Hepatocyte (in vitro differentiated cells): ENCODE results near the gene LRRC42. TPM values are rescaled to one million over a fixed set of nuclear protein-coding genes. Genes with fewer than 3 reads are reported as not detected.
A peak's percentile ranks its signal among the peaks of the same experiment; 100 is the strongest.
"Not testable (repeated sequence)": the region's sequence is repeated elsewhere in the genome, so short reads cannot be mapped to it uniquely, and the experiment has no call there.

Experiments used
- DNase-seq: peaks from one replicate; pipeline ENCODE4 v3.0.0-alpha.2; 2016; ENCODE audit warnings: low spot score
- H2AFZ ChIP-seq: fragments of 200-600 bp; sonication (generic); 2 replicates; pipeline ENCODE4 v1.6.0; 2016; ENCODE audit warnings: antibody characterized with exemption, mild to moderate bottlenecking
- H3K27ac ChIP-seq: fragments of 200-600 bp; sonication (generic); 2 replicates; pipeline ENCODE4 v1.5.1; 2016; ENCODE audit warnings: mild to moderate bottlenecking
- H3K27me3 ChIP-seq: fragments of 200-600 bp; sonication (generic); 2 replicates; pipeline ENCODE4 v1.6.1; 2016
- H3K36me3 ChIP-seq: fragments of 200-600 bp; sonication (generic); replicated peaks from 2 replicates; pipeline ENCODE4 v1.5.1; 2016; ENCODE audit warnings: low read depth; ENCODE audit not compliant: insufficient read depth
- H3K4me1 ChIP-seq: fragments of 200-600 bp; sonication (generic); 2 replicates; pipeline ENCODE4 v1.5.1; 2016; ENCODE audit warnings: mild to moderate bottlenecking, moderate library complexity; ENCODE audit not compliant: insufficient read depth
- H3K4me2 ChIP-seq: fragments of 200-600 bp; sonication (generic); 2 replicates; pipeline ENCODE4 v1.6.0; 2016
- H3K4me3 ChIP-seq: fragments of 200-600 bp; sonication (generic); 2 replicates; pipeline ENCODE4 v1.5.1; 2016; ENCODE audit warnings: mild to moderate bottlenecking
- H3K79me2 ChIP-seq: fragments of 200-600 bp; sonication (generic); 2 replicates; pipeline ENCODE4 v1.6.0; 2017; ENCODE audit warnings: mild to moderate bottlenecking
- H3K9me2 ChIP-seq: fragments of 200-600 bp; sonication (generic); replicated peaks from 2 replicates; pipeline ENCODE4 v1.6.0; 2017; ENCODE audit warnings: mild to moderate bottlenecking; ENCODE audit not compliant: insufficient read depth
- H3K9me3 ChIP-seq: fragments of 200-600 bp; sonication (generic); 2 replicates; pipeline ENCODE4 v1.5.1; 2016; ENCODE audit warnings: low read depth, mild to moderate bottlenecking
- H4K20me1 ChIP-seq: fragments of 200-600 bp; sonication (generic); 2 replicates; pipeline ENCODE4 v1.6.0; 2016; ENCODE audit warnings: mild to moderate bottlenecking; ENCODE audit not compliant: insufficient read depth, poor library complexity, severe bottlenecking
- CTCF ChIP-seq: fragments of 200-600 bp; sonication (generic); IDR thresholded peaks from 2 replicates; pipeline ENCODE4 v1.5.1; 2016; ENCODE audit warnings: antibody characterized with exemption, mild to moderate bottlenecking; ENCODE audit not compliant: poor library complexity
- EZH2 ChIP-seq: fragments of 200-600 bp; sonication (generic); IDR thresholded peaks from 2 replicates; pipeline ENCODE4 v1.6.1; 2016; ENCODE audit warnings: antibody characterized with exemption, mild to moderate bottlenecking, borderline replicate concordance
- EZH2phosphoT487 ChIP-seq: fragments of 200-600 bp; sonication (generic); IDR thresholded peaks from one replicate; pipeline ENCODE4 v1.6.1; 2018; ENCODE audit warnings: antibody characterized with exemption, mild to moderate bottlenecking, low read depth, moderate library complexity; ENCODE audit not compliant: unreplicated experiment, severe bottlenecking
- WGBS: methylation state at CpG from one replicate; pipeline ENCODE4 v1.1.6; 2016; ENCODE audit warnings: low lambda C conversion rate; ENCODE audit errors: missing lambda C conversion rate; 5-methylcytosine and 5-hydroxymethylcytosine counted together
- polyA plus RNA-seq: library from polyadenylated mRNA; unstranded; fragments of >200 nt; fragmentation: Nextera tagmentation; extraction: Ambion mirVana; gene quantifications from 2 replicates; pipeline ENCODE4 v1.2.1, GENCODE V29; 2016
- total RNA-seq: library from RNA; depleted of rRNA; stranded (reverse); fragments of >200 nt; gene quantifications from 2 replicates; pipeline ENCODE4 v1.2.3, GENCODE V29; 2014

LRRC42 gene
- total and polyA plus RNA-seq, 2 experiments from 2014 or later = 56.6 to 58.2 TPM

- 77% methylated on average over 7 of the region's 7 CpGs for whole genome bisulfite sequencing
- TF ChIP-seq EZH2phosphoT487 = no peak
- Histone ChIP-seq H3K36me3 (no peaks in the 10 kb centered on the region), H3K27ac (peak overlapping the region; percentile 54), H3K4me2 (no peak overlapping the region), H2AFZ (no peak overlapping the region), H3K4me1 (peaks cover 28% of the 10 kb centered on the region), H4K20me1 (no peaks in the 10 kb centered on the region), H3K4me3 (no peak overlapping the region), H3K27me3 (no peaks in the 10 kb centered on the region), H3K79me2 (no peaks in the 10 kb centered on the region), H3K9me3 (no peaks in the 10 kb centered on the region), H3K9me2 (no peaks in the 10 kb centered on the region)
- no peak for DNase-seq
These were observed 21.4 kb downstream of the LRRC42 start for GRCh38 chr1:53967409-53968124.

DNA sequence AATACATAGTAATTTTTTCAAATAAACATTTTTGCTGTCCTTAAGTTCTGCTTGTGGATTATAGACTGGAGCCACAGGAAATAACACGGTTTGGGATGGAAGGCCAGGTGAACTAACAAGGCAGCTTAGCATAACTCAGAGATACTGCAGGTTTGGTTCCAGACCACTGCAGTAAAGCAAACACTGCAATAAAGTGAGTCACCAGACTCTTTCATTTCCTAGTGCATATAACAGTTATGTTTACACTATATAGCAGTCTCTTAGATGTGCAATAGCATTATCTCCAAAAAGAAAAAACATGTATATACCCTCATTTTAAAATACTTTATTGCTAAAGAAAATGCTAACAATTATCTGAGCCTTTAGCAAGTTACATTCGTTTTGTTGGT is 22.0 kb downstream of the LRRC42 start:
- Histone ChIP-seq H3K27me3 (no peaks in the 10 kb centered on the region), H3K27ac (no peak overlapping the region), H3K4me1 (peaks cover 28% of the 10 kb centered on the region), H3K4me2 (no peak overlapping the region), H3K9me3 (no peaks in the 10 kb centered on the region), H3K9me2 (no peaks in the 10 kb centered on the region), H3K36me3 (no peaks in the 10 kb centered on the region), H3K79me2 (no peaks in the 10 kb centered on the region), H3K4me3 (no peak overlapping the region), H2AFZ (no peak overlapping the region), H4K20me1 (no peaks in the 10 kb centered on the region)
- DNase-seq = no peak
- WGBS = 58% methylated on average over 2 of the region's 2 CpGs
- TF ChIP-seq EZH2phosphoT487 (no peak), EZH2 (no peak), CTCF (no peak)

- not testable (repeated sequence) for DNase-seq, H3K79me2 ChIP-seq, H2AFZ ChIP-seq, H3K9me2 ChIP-seq, H3K36me3 ChIP-seq, H3K4me3 ChIP-seq, H3K27ac ChIP-seq, H3K9me3 ChIP-seq, H3K4me2 ChIP-seq, H4K20me1 ChIP-seq, H3K27me3 ChIP-seq
- 90% methylated on average over 2 of the region's 2 CpGs for WGBS
- H3K4me1 ChIP-seq = peaks cover 24% of the 10 kb centered on the region
These were observed 23.2 kb downstream of the LRRC42 start for GRCh38 chr1:53969323-53969722.

- Histone ChIP-seq H3K4me2 (no peak overlapping the region), H3K79me2 (no peaks in the 10 kb centered on the region), H2AFZ (no peak overlapping the region), H3K27ac (no peak overlapping the region), H3K4me1 (peaks cover 16% of the 10 kb centered on the region), H3K36me3 (no peaks in the 10 kb centered on the region), H3K4me3 (no peak overlapping the region), H3K9me2 (no peaks in the 10 kb centered on the region), H4K20me1 (no peaks in the 10 kb centered on the region), H3K9me3 (no peaks in the 10 kb centered on the region), H3K27me3 (no peaks in the 10 kb centered on the region)
- no peak for DNase-seq
- 83% methylated on average over 2 of the region's 2 CpGs for WGBS
- no peak for TF ChIP-seq EZH2
- no peak for TF ChIP-seq CTCF
- TF ChIP-seq EZH2phosphoT487 = no peak
These were observed 25.6 kb downstream of the LRRC42 start for GRCh38 chr1:53971718-53972117.
